GM21423 (cell line): Measurements from ENCODE around the gene SETD4.

Source experiments
- ATAC-seq: cut with Tn5 transposase; IDR thresholded peaks from one replicate; pipeline ENCODE4 v1.9.1; 2021; ENCODE audit warnings: mild to moderate bottlenecking, moderate library complexity; ENCODE audit not compliant: unreplicated experiment

SETD4 gene

GRCh38 chr21:36052860-36053714 lies 7.2 kb downstream of the SETD4 start:
- no peak for ATAC-seq

- ATAC-seq, result no peak
Measured at GRCh38 chr21:36048357-36048756, 12.0 kb downstream of the SETD4 start.

- ATAC-seq, result no peak
Measured at GRCh38 chr21:36047139-36047538, 13.2 kb downstream of the SETD4 start.

GRCh38 chr21:36045993-36046392 lies 14.3 kb downstream of the SETD4 start:
- no peak for ATAC-seq

GRCh38 chr21:36044056-36044455 lies 16.3 kb downstream of the SETD4 start:
- no peak for ATAC-seq

GRCh38 chr21:36041910-36042309 lies 18.4 kb downstream of the SETD4 start:
- ATAC-seq, result no peak

GRCh38 chr21:36040389-36040788 lies 19.9 kb downstream of the SETD4 start:
- no peak for ATAC-seq

GRCh38 chr21:36039861-36040260 lies 20.5 kb downstream of the SETD4 start:
- ATAC-seq, result no peak

GRCh38 chr21:36038701-36039497 lies 21.4 kb downstream of the SETD4 start:
- ATAC-seq, result no peak

- no peak for ATAC-seq
Measured at GRCh38 chr21:36035381-36035791, 24.9 kb downstream of the SETD4 start.

GRCh38 chr21:36034211-36034913 lies 26.0 kb downstream of the SETD4 start:
- no peak for ATAC-seq

- no peak for ATAC-seq
Measured at GRCh38 chr21:36032647-36033406, 27.5 kb downstream of the SETD4 start.

- no peak for ATAC-seq
Measured at GRCh38 chr21:36030581-36031189, 29.6 kb downstream of the SETD4 start.

GRCh38 chr21:36029309-36029708 lies 31.0 kb downstream of the SETD4 start:
- ATAC-seq, result no peak

GRCh38 chr21:36028127-36029069 lies 31.9 kb downstream of the SETD4 start:
- ATAC-seq, result peak; percentile 52

- no peak for ATAC-seq
Measured at GRCh38 chr21:36027347-36027746, 33.0 kb downstream of the SETD4 start.

GRCh38 chr21:36024782-36025181 lies 35.5 kb downstream of the SETD4 start:
- ATAC-seq, result no peak

- ATAC-seq, result no peak
Measured at GRCh38 chr21:36023092-36023480, 37.2 kb downstream of the SETD4 start.

GRCh38 chr21:36022427-36023091 lies 37.8 kb downstream of the SETD4 start:
- ATAC-seq, result no peak
